PC-9 (cell line): ENCODE measurements around the gene RHBDD1.
"Not testable (repeated sequence)": the region's sequence is repeated elsewhere in the genome, so short reads cannot be mapped to it uniquely, and the experiment has no call there.

Experiments used
- CTCF ChIP-seq: fragments of 200-600 bp; sonication (generic); conservative IDR thresholded peaks from 2 replicates; pipeline ENCODE4 v1.6.1; 2017; ENCODE audit warnings: mixed run types, antibody characterized with exemption, mild to moderate bottlenecking, moderate library complexity
- EZH2 ChIP-seq: fragments of 200-600 bp; sonication (generic); IDR thresholded peaks from 2 replicates; pipeline ENCODE4 v1.8.0; 2017; ENCODE audit warnings: antibody characterized with exemption, low read depth

- TF ChIP-seq CTCF, EZH2: not testable (repeated sequence)
These were observed 974 bp upstream of the RHBDD1 start for GRCh38 chr2:226834880-226835279.
